Measurements from ENCODE around the gene POU2F3.

Gene POU2F3

GRCh38 chr11:120324932-120325810 is 85.2 kb downstream of the POU2F3 start, which contains the start of gene TLCD5:
TSS of gene TLCD5 (plus strand) at chr11:120325299. CDS start at chr11:120327442, 2,143 bp downstream.
- no peak for DNase-seq (ENCODE audit: low spot score)

- DNase-seq (ENCODE audit: low spot score), result no peak
These were observed 86.3 kb downstream of the POU2F3 start for GRCh38 chr11:120326228-120326627.

- DNase-seq (ENCODE audit: low spot score), result no peak
These were observed 86.9 kb downstream of the POU2F3 start for GRCh38 chr11:120326845-120327281.

GRCh38 chr11:120327311-120327710 is 87.4 kb downstream of the POU2F3 start:
- no peak for DNase-seq (ENCODE audit: low spot score)

GRCh38 chr11:120329556-120329955 is 89.6 kb downstream of the POU2F3 start:
- no peak for DNase-seq (ENCODE audit: low spot score)

- DNase-seq (ENCODE audit: low spot score), result no peak
These were observed 90.1 kb downstream of the POU2F3 start for GRCh38 chr11:120330045-120330444.

GRCh38 chr11:120331301-120331996 is 91.5 kb downstream of the POU2F3 start:
- no peak for DNase-seq (ENCODE audit: low spot score)

GRCh38 chr11:120332822-120333716 is 93.1 kb downstream of the POU2F3 start:
- DNase-seq (ENCODE audit: low spot score), result no peak

GRCh38 chr11:120333801-120334200 is 93.9 kb downstream of the POU2F3 start:
- no peak for DNase-seq (ENCODE audit: low spot score)

- DNase-seq (ENCODE audit: low spot score), result no peak
These were observed 94.4 kb downstream of the POU2F3 start for GRCh38 chr11:120334332-120334731.

- DNase-seq (ENCODE audit: low spot score), result peak; percentile 79
These were observed 95.0 kb downstream of the POU2F3 start for GRCh38 chr11:120334894-120335462.

- peak; percentile 11 for DNase-seq (ENCODE audit: low spot score)
These were observed 95.6 kb downstream of the POU2F3 start for GRCh38 chr11:120335556-120335907.

GRCh38 chr11:120335908-120336640 is 96.1 kb downstream of the POU2F3 start, which contains the start of gene ARHGEF12:
TSS of gene ARHGEF12 (plus strand) at chr11:120336413. CDS start at chr11:120337244, 831 bp downstream.
- DNase-seq (ENCODE audit: low spot score), result peak; percentile 75

GRCh38 chr11:120336641-120337354 is 96.9 kb downstream of the POU2F3 start:
- no peak for DNase-seq (ENCODE audit: low spot score)

GRCh38 chr11:120337355-120338106 is 97.6 kb downstream of the POU2F3 start:
- no peak for DNase-seq (ENCODE audit: low spot score)

- no peak for DNase-seq (ENCODE audit: low spot score)
These were observed 98.4 kb downstream of the POU2F3 start for GRCh38 chr11:120338107-120338933.

- peak; percentile 5 for DNase-seq (ENCODE audit: low spot score)
These were observed 99.5 kb downstream of the POU2F3 start for GRCh38 chr11:120339394-120339890.

- no peak for DNase-seq (ENCODE audit: low spot score)
These were observed 100.6 kb downstream of the POU2F3 start for GRCh38 chr11:120340529-120340928.
